Tibial nerve (tissue), 3 donors: ENCODE results near the gene HSD17B3.

Source experiments
- CTCF ChIP-seq, 5 experiments: fragments of 200-600 bp in 3 of 5; fragments of 450-650 bp in 2 of 5; sonication (generic) in 3 of 5; IDR thresholded peaks; one replicate each; pipeline ENCODE4 v1.5.1; 2016 to 2019; ENCODE audit warnings: antibody characterized with exemption in 5 of 5, mild to moderate bottlenecking in 3 of 5, moderate library complexity in 2 of 5
- POLR2A ChIP-seq, 2 donors: fragments of 450-650 bp; IDR thresholded peaks; one replicate each; pipeline ENCODE4 v1.6.1; 2017; ENCODE audit warnings: antibody characterized with exemption in 2 of 2, mild to moderate bottlenecking in 2 of 2, moderate library complexity in 2 of 2

- TF ChIP-seq CTCF (IDR thresholded peaks at IDR 0.05) = no peak
- TF ChIP-seq POLR2A (IDR thresholded peaks at IDR 0.05) = no peak
Observed at GRCh38 chr9:96246267-96246671, 55.7 kb downstream of the HSD17B3 start.
